H1 (cell line): ENCODE measurements around the gene CEP57L1. TPM values are rescaled to one million over a fixed set of nuclear protein-coding genes. Genes with fewer than 3 reads are reported as not detected.

Source experiments
- CTCF ChIA-PET: fragments of 300-600 bp; sonication (Branson Sonifier 250); formaldehyde crosslinking; loops from one replicate; lab custom pipeline; 2021; ENCODE audit not compliant: partially characterized antibody; lab: Charles Lee
- POLR2A ChIA-PET: fragments of 300-600 bp; sonication (Branson Sonifier 250); formaldehyde crosslinking; loops from one replicate; lab custom pipeline; 2021; ENCODE audit warnings: inconsistent platforms; ENCODE audit not compliant: partially characterized antibody; lab: Charles Lee
- DNase-seq, 2 experiments: peaks; one replicate each; pipeline versions ENCODE4 v3.0.0 to v3.0.0-alpha.2; 2010 to 2022; ENCODE audit warnings: low spot score in 2 of 2, low read depth in 1 of 2, mixed read lengths in 1 of 2
- FAIRE-seq: peaks from 2 replicates; lab custom pipeline; 2011; peaks lifted over from hg19 to GRCh38; lab: Jason Lieb, UNC
- H2AFZ ChIP-seq: 2 replicates; pipeline ENCODE4 v1.8.1; 2012; ENCODE audit warnings: low read length, inconsistent platforms
- H2AK5ac ChIP-seq: 2 replicates; pipeline ENCODE4 v1.6.1; 2013; ENCODE audit warnings: low read depth, low read length
- H2BK120ac ChIP-seq: replicated peaks from 2 replicates; pipeline ENCODE3; 2013; ENCODE audit warnings: low read depth, low read length, inconsistent platforms
- H2BK12ac ChIP-seq: 2 replicates; pipeline ENCODE4 v1.6.1; 2013; ENCODE audit warnings: low read depth, low read length
- H2BK15ac ChIP-seq: 2 replicates; pipeline ENCODE4 v1.6.1; 2013; ENCODE audit warnings: low read length
- H2BK20ac ChIP-seq: 2 replicates; pipeline ENCODE4 v1.6.1; 2013; ENCODE audit warnings: low read length
- H2BK5ac ChIP-seq: 2 replicates; pipeline ENCODE4 v1.6.1; 2013; ENCODE audit warnings: low read depth, low read length
- H3K14ac ChIP-seq: 2 replicates; pipeline ENCODE4 v1.6.1; 2013; ENCODE audit warnings: inconsistent platforms; ENCODE audit not compliant: insufficient read length
- H3K18ac ChIP-seq: 2 replicates; pipeline ENCODE4 v1.6.1; 2013; ENCODE audit warnings: low read length; ENCODE audit errors: extremely low read depth
- H3K23ac ChIP-seq: 2 replicates; pipeline ENCODE4 v1.6.1; 2013; ENCODE audit warnings: inconsistent platforms; ENCODE audit not compliant: insufficient read length
- H3K23me2 ChIP-seq: 2 replicates; pipeline ENCODE4 v1.6.1; 2013; ENCODE audit warnings: low read depth, low read length
- H3K27ac ChIP-seq: 2 replicates; pipeline ENCODE4 v1.6.1; 2011; ENCODE audit warnings: low read depth, low read length, inconsistent platforms
- H3K27me3 ChIP-seq, 4 experiments: replicated peaks in 1 of 4; 1 replicate in 1 of 4; 2 replicates in 3 of 4; pipeline versions ENCODE4 v1.6.1 to v1.8.1; 2011 to 2013; ENCODE audit warnings: low read length in 3 of 4, mild to moderate bottlenecking in 3 of 4, inconsistent platforms in 2 of 4, mixed read lengths in 2 of 4, moderate library complexity in 1 of 4; ENCODE audit not compliant: control insufficient read depth in 3 of 4, insufficient read depth in 3 of 4; ENCODE audit errors: extremely low read depth in 1 of 4
- H3K36me3 ChIP-seq, 4 experiments: 2 replicates each; pipeline versions ENCODE4 v1.6.1 to v1.8.1; 2011 to 2013; ENCODE audit warnings: mild to moderate bottlenecking in 4 of 4, low read length in 3 of 4, moderate library complexity in 2 of 4, control low read depth in 1 of 4, inconsistent platforms in 1 of 4; ENCODE audit not compliant: insufficient read depth in 4 of 4, control insufficient read depth in 2 of 4
- H3K4ac ChIP-seq: replicated peaks from 2 replicates; pipeline ENCODE3; 2013; ENCODE audit warnings: low read length, low read depth, mixed read lengths, inconsistent platforms; ENCODE audit not compliant: insufficient read length
- H3K4me1 ChIP-seq, 4 experiments: replicated peaks in 1 of 4; 1 replicate in 1 of 4; 2 replicates in 3 of 4; pipeline versions ENCODE4 v1.6.1 to v1.8.1; 2011 to 2013; ENCODE audit warnings: low read length in 3 of 4, inconsistent platforms in 2 of 4, mixed read lengths in 1 of 4; ENCODE audit not compliant: insufficient read depth in 4 of 4, control insufficient read depth in 3 of 4
- H3K4me2 ChIP-seq, 2 experiments: 2 replicates each; pipeline versions ENCODE4 v1.6.1 to v1.8.1; 2011 to 2013; ENCODE audit warnings: low read depth in 2 of 2, low read length in 2 of 2, control low read depth in 1 of 2, inconsistent platforms in 1 of 2, mild to moderate bottlenecking in 1 of 2; ENCODE audit not compliant: insufficient read depth in 1 of 2
- H3K4me3 ChIP-seq, 4 experiments: fragments of 200-600, 300-600 bp in 1 of 4; sonication (generic), shearing (Covaris generic), sonication (Bioruptor Twin) in 1 of 4; 2 replicates each; pipeline versions ENCODE4 v1.5.1 to v1.8.1; 2011 to 2016; ENCODE audit warnings: low read length in 4 of 4, low read depth in 3 of 4, control low read depth in 2 of 4, inconsistent platforms in 2 of 4, mild to moderate bottlenecking in 2 of 4, mixed read lengths in 1 of 4, moderate library complexity in 1 of 4; ENCODE audit not compliant: insufficient read depth in 2 of 4; ENCODE audit errors: extremely low read depth in 1 of 4
- H3K56ac ChIP-seq: replicated peaks from 2 replicates; pipeline ENCODE3; 2013; ENCODE audit warnings: low read depth, mild to moderate bottlenecking, mixed read lengths, low read length, inconsistent platforms; ENCODE audit not compliant: insufficient read length
- H3K79me1 ChIP-seq: 2 replicates; pipeline ENCODE4 v1.6.1; 2013; ENCODE audit warnings: low read depth, low read length, control low read depth
- H3K79me2 ChIP-seq, 2 experiments: 2 replicates each; pipeline versions ENCODE4 v1.6.1 to v1.8.1; 2012 to 2013; ENCODE audit warnings: low read length in 2 of 2, mild to moderate bottlenecking in 2 of 2, inconsistent platforms in 1 of 2; ENCODE audit not compliant: insufficient read depth in 2 of 2, control insufficient read depth in 1 of 2
- H3K9ac ChIP-seq, 4 experiments: replicated peaks in 1 of 4; 1 replicate in 1 of 4; 2 replicates in 3 of 4; pipeline versions ENCODE4 v1.6.1 to v1.8.1; 2011 to 2013; ENCODE audit warnings: low read depth in 3 of 4, low read length in 3 of 4, control low read depth in 2 of 4, mild to moderate bottlenecking in 2 of 4, moderate library complexity in 2 of 4, inconsistent platforms in 1 of 4; ENCODE audit errors: extremely low read depth in 1 of 4
- H3K9me3 ChIP-seq, 2 experiments: 2 replicates each; pipeline versions ENCODE4 v1.6.1 to v1.8.1; 2012 to 2013; ENCODE audit warnings: mild to moderate bottlenecking in 2 of 2, moderate library complexity in 2 of 2, control low read depth in 1 of 2, inconsistent platforms in 1 of 2, low read depth in 1 of 2, low read length in 1 of 2, mixed read lengths in 1 of 2; ENCODE audit not compliant: insufficient read depth in 2 of 2
- H4K20me1 ChIP-seq, 2 experiments: replicated peaks in 1 of 2; 2 replicates each; pipeline versions ENCODE3 to v1.8.1; 2011 to 2013; ENCODE audit warnings: inconsistent platforms in 2 of 2, low read length in 2 of 2, mild to moderate bottlenecking in 1 of 2; ENCODE audit not compliant: insufficient read depth in 2 of 2, control insufficient read depth in 1 of 2
- H4K5ac ChIP-seq: 2 replicates; pipeline ENCODE4 v1.6.1; 2013; ENCODE audit warnings: low read length, low read depth, mixed read lengths, inconsistent platforms; ENCODE audit not compliant: insufficient read length
- H4K8ac ChIP-seq: 2 replicates; pipeline ENCODE4 v1.8.0; 2013; ENCODE audit warnings: mild to moderate bottlenecking, moderate library complexity, low read length, inconsistent platforms; ENCODE audit not compliant: insufficient read depth; ENCODE audit errors: extremely low read depth
- H4K91ac ChIP-seq: replicated peaks from 2 replicates; pipeline ENCODE3; 2013; ENCODE audit warnings: low read length, mixed read lengths, inconsistent platforms; ENCODE audit not compliant: insufficient read length
- CEBPB ChIP-seq: IDR thresholded peaks from 2 replicates; pipeline ENCODE4 v1.6.1; 2012; ENCODE audit warnings: low read depth, low read length
- CTCF ChIP-seq, 3 experiments: IDR thresholded peaks; 1 replicate in 2 of 3; 2 replicates in 1 of 3; pipeline versions ENCODE4 v1.5.1 to v1.6.1; 2011; ENCODE audit warnings: low read length in 3 of 3, mild to moderate bottlenecking in 3 of 3, inconsistent platforms in 2 of 3, low read depth in 1 of 3, moderate library complexity in 1 of 3; ENCODE audit not compliant: insufficient read depth in 1 of 3; ENCODE audit errors: control extremely low read depth in 1 of 3
- EGR1 ChIP-seq: IDR thresholded peaks from 2 replicates; pipeline ENCODE4 v1.6.1; 2011; ENCODE audit warnings: low read depth, low read length, borderline replicate concordance
- KDM1A ChIP-seq: fragments of 200-600, 300-600 bp; sonication (generic); IDR thresholded peaks from 2 replicates; pipeline ENCODE4 v1.7.1; 2016; ENCODE audit warnings: mild to moderate bottlenecking, low read length, borderline replicate concordance
- NANOG ChIP-seq: IDR thresholded peaks from 2 replicates; pipeline ENCODE4 v1.6.1; 2011; ENCODE audit warnings: low read length, low read depth, mild to moderate bottlenecking, inconsistent platforms; ENCODE audit not compliant: insufficient read depth, poor library complexity, severe bottlenecking
- POLR2AphosphoS5 ChIP-seq: IDR thresholded peaks from 2 replicates; pipeline ENCODE4 v1.6.1; 2011; ENCODE audit warnings: low read depth, low read length
- RAD21 ChIP-seq, 2 experiments: IDR thresholded peaks in 1 of 2; conservative IDR thresholded peaks in 1 of 2; 2 replicates each; pipeline ENCODE4 v1.6.1; 2011; ENCODE audit warnings: low read depth in 2 of 2, low read length in 2 of 2, improper control_type of control experiment in 1 of 2, inconsistent platforms in 1 of 2, mild to moderate bottlenecking in 1 of 2, moderate library complexity in 1 of 2
- SP2 ChIP-seq: IDR thresholded peaks from 2 replicates; pipeline ENCODE4 v1.6.1; 2012; ENCODE audit warnings: mild to moderate bottlenecking, low read length, inconsistent platforms
- SP4 ChIP-seq: IDR thresholded peaks from 2 replicates; pipeline ENCODE4 v1.6.1; 2012; ENCODE audit warnings: low read length, inconsistent platforms
- YY1 ChIP-seq: IDR thresholded peaks from 2 replicates; pipeline ENCODE4 v1.6.1; 2011; ENCODE audit warnings: low read depth, mild to moderate bottlenecking, low read length
- WGBS, 2 experiments: shearing (Covaris generic) in 1 of 2; methylation state at CpG; one replicate each; pipeline versions ENCODE4 v1.1.6 to v1.1.7; 2013 to 2015; ENCODE audit warnings: low lambda C conversion rate in 2 of 2, mixed read lengths in 2 of 2, inconsistent platforms in 1 of 2, low coverage in 1 of 2, missing lambda C conversion rate in 1 of 2; ENCODE audit not compliant: insufficient replicate concordance in 2 of 2, insufficient coverage in 1 of 2, insufficient read length in 1 of 2; ENCODE audit errors: extremely low coverage in 1 of 2, missing lambda C conversion rate in 1 of 2; 5-methylcytosine and 5-hydroxymethylcytosine counted together
- polyA plus RNA-seq, 7 experiments: library from polyadenylated mRNA; depleted of rRNA in 3 of 7; stranded (reverse) in 5 of 7; unstranded in 2 of 7; fragments of >200 nt in 5 of 7; fragments of 200-250 nt in 2 of 7; gene quantifications; 1 replicate in 5 of 7; 2 replicates in 1 of 7; 4 replicates in 1 of 7; pipeline versions ENCODE4 v1.2.1 to v1.2.3, GENCODE V29; 2011 to 2013; ENCODE audit warnings: missing spikeins in 2 of 7, mixed read lengths in 2 of 7
- total RNA-seq: library from RNA; stranded (reverse); fragmentation: NEBNext Ultra II Directional; extraction: Animal tissue kit (Norgen Biotek cat#: 25700); gene quantifications from 2 replicates; pipeline ENCODE4 v1.2.1, GENCODE V29; 2021

Gene CEP57L1
- total and polyA plus RNA-seq, 2 of the 8 experiments (the other 6 are each of a cell fraction or from before 2014, with no cell fraction given): 3.6 to 11.5 TPM

- H3K4me1 ChIP-seq: no peaks in the 10 kb centered on the region
- H3K27ac ChIP-seq: no peak overlapping the region
- H4K91ac ChIP-seq: no peak overlapping the region
- DNase-seq (no peak), FAIRE-seq (peak; percentile 95)
- no peak overlapping the region for H3K18ac ChIP-seq
- no peak overlapping the region for H2BK12ac ChIP-seq
- no peak overlapping the region for H2BK20ac ChIP-seq
- ChIA-PET POLR2A (no interaction called here), CTCF (interaction anchor here (0.6 to 6.0 kb wide), 39 partner anchors 11 to 1142 kb away, joined by 3 to 64 read pairs (median 4); partner anchors contain the start of gene SESN1)
- H3K36me3 ChIP-seq: no peaks in the 10 kb centered on the region
- no peaks in the 10 kb centered on the region for H3K23me2 ChIP-seq
- no peak overlapping the region for H4K8ac ChIP-seq
- H3K4ac ChIP-seq: no peak overlapping the region
- no peaks in the 10 kb centered on the region for H3K79me2 ChIP-seq
- H3K9me3 ChIP-seq: no peaks in the 10 kb centered on the region
- no peak overlapping the region for H4K5ac ChIP-seq
- no peak overlapping the region for H3K56ac ChIP-seq
- H3K14ac ChIP-seq: no peak overlapping the region
- H2BK15ac ChIP-seq: no peak overlapping the region
- H2BK120ac ChIP-seq: no peak overlapping the region
- H3K27me3 ChIP-seq: no peaks in the 10 kb centered on the region
- H2AK5ac ChIP-seq: no peak overlapping the region
- no peak overlapping the region for H3K4me2 ChIP-seq
- no peak overlapping the region for H3K23ac ChIP-seq
- no peak overlapping the region for H2BK5ac ChIP-seq
- no peaks in the 10 kb centered on the region for H3K79me1 ChIP-seq
- no peaks in the 10 kb centered on the region for H4K20me1 ChIP-seq
- no peak overlapping the region for H3K4me3 ChIP-seq
- no peak overlapping the region for H2AFZ ChIP-seq
- 53% methylated on average over 7 of the region's 7 CpGs; no CpG with 5 or more reads in 1 of the 2 experiments for WGBS, 2 experiments
- no peak overlapping the region for H3K9ac ChIP-seq
- TF ChIP-seq CTCF (IDR thresholded peaks at IDR 0.05; ENCODE audit: control extremely low read depth in 1 of 3, insufficient read depth in 1 of 3, low read depth in 1 of 3, low read length in 3 of 3) (peak in 2 of 3 experiments; percentile 56 to 70; a peak in 3 of 4 replicates), EGR1 (no peak), KDM1A (no peak), YY1 (no peak), SP4 (no peak), SP2 (no peak), CEBPB (peak; percentile 50), RAD21 (IDR thresholded peaks at IDR 0.05 in 1 of 2, conservative IDR thresholded peaks at IDR 0.05 in 1 of 2; ENCODE audit: low read depth in 2 of 2, low read length in 2 of 2) (peak; percentile 88 to 92), NANOG (no peak), POLR2AphosphoS5 (no peak)
Observed at GRCh38 chr6:109073344-109074132, 21.8 kb upstream of the CEP57L1 start.
